Measurements from ENCODE around the gene MKLN1.

Gene MKLN1

GRCh38 chr7:131336956-131337355 lies 9.3 kb downstream of the MKLN1 start:
- DNase-seq (ENCODE audit: extremely low read depth, low read depth) = no peak
- TF ChIP-seq CTCF (IDR thresholded peaks at IDR 0.05; ENCODE audit: low read depth, low read length) = no peak

GRCh38 chr7:131338173-131338572 lies 10.5 kb downstream of the MKLN1 start:
- no peak for DNase-seq (ENCODE audit: extremely low read depth, low read depth)
- no peak for TF ChIP-seq CTCF (IDR thresholded peaks at IDR 0.05; ENCODE audit: low read depth, low read length)

GRCh38 chr7:131338691-131339390 lies 11.2 kb downstream of the MKLN1 start:
- DNase-seq (ENCODE audit: extremely low read depth, low read depth) = no peak
- TF ChIP-seq CTCF (IDR thresholded peaks at IDR 0.05; ENCODE audit: low read depth, low read length) = no peak

GRCh38 chr7:131341690-131342089 lies 14.0 kb downstream of the MKLN1 start:
- no peak for DNase-seq (ENCODE audit: extremely low read depth, low read depth)
- TF ChIP-seq CTCF (IDR thresholded peaks at IDR 0.05; ENCODE audit: low read depth, low read length) = no peak

- no peak for TF ChIP-seq CTCF (IDR thresholded peaks at IDR 0.05; ENCODE audit: low read depth, low read length)
- DNase-seq (ENCODE audit: extremely low read depth, low read depth) = no peak
Observed at GRCh38 chr7:131342864-131343442, 15.3 kb downstream of the MKLN1 start.

GRCh38 chr7:131346885-131347592 lies 19.4 kb downstream of the MKLN1 start:
- TF ChIP-seq CTCF (IDR thresholded peaks at IDR 0.05; ENCODE audit: low read depth, low read length) = no peak
- DNase-seq (ENCODE audit: extremely low read depth, low read depth) = no peak

GRCh38 chr7:131352032-131352431 lies 24.4 kb downstream of the MKLN1 start:
- no peak for DNase-seq (ENCODE audit: extremely low read depth, low read depth)
- no peak for TF ChIP-seq CTCF (IDR thresholded peaks at IDR 0.05; ENCODE audit: low read depth, low read length)
